ENCODE results near the gene PRPH2.
A peak's percentile ranks its signal among the peaks of the same experiment; 100 is the strongest.
"Not testable (repeated sequence)": the region's sequence is repeated elsewhere in the genome, so short reads cannot be mapped to it uniquely, and the experiment has no call there.

PRPH2 gene

GRCh38 chr6:42696526-42697267 lies 25.7 kb downstream of the PRPH2 start:
- no peak for DNase-seq

- DNase-seq = no peak
Measured at GRCh38 chr6:42694586-42694985, 27.8 kb downstream of the PRPH2 start.

- no peak for DNase-seq
Measured at GRCh38 chr6:42693725-42694323, 28.6 kb downstream of the PRPH2 start.

- DNase-seq = no peak
Measured at GRCh38 chr6:42692137-42692911, 30.1 kb downstream of the PRPH2 start.

- no peak for DNase-seq
Measured at GRCh38 chr6:42690872-42691271, 31.5 kb downstream of the PRPH2 start.

- DNase-seq = no peak
Measured at GRCh38 chr6:42690151-42690702, 32.2 kb downstream of the PRPH2 start.

GRCh38 chr6:42689371-42689770 lies 33.0 kb downstream of the PRPH2 start:
- no peak for DNase-seq

- no peak for DNase-seq
Measured at GRCh38 chr6:42688281-42688680, 34.1 kb downstream of the PRPH2 start.

- DNase-seq = no peak
Measured at GRCh38 chr6:42679358-42679757, 43.0 kb downstream of the PRPH2 start.

- DNase-seq = no peak
Measured at GRCh38 chr6:42674780-42675179, 47.6 kb downstream of the PRPH2 start.

GRCh38 chr6:42674368-42674767 lies 48.0 kb downstream of the PRPH2 start:
- not testable (repeated sequence) for DNase-seq

- no peak for DNase-seq
Measured at GRCh38 chr6:42664718-42665117, 57.7 kb downstream of the PRPH2 start.

GRCh38 chr6:42661540-42662153 lies 60.8 kb downstream of the PRPH2 start:
- DNase-seq = peak; percentile 87

- DNase-seq = no peak
Measured at GRCh38 chr6:42659806-42660205, 62.6 kb downstream of the PRPH2 start.

- DNase-seq = no peak
Measured at GRCh38 chr6:42653851-42654250, 68.5 kb downstream of the PRPH2 start.

GRCh38 chr6:42652024-42652746 lies 70.2 kb downstream of the PRPH2 start:
- no peak for DNase-seq

Data from stimulated activated CD4-positive, alpha-beta T cell treated with anti-CD3 and anti-CD28 coated beads, Interleukin-4, amount 100 ng/mL, for 24 hours (primary cell).